Activated CD4-positive, alpha-beta memory T cell treated with anti-CD3 and anti-CD28 coated beads for 36 hours (primary cell): ENCODE data around the gene PITPNC1. TPM values are rescaled to one million over a fixed set of nuclear protein-coding genes. Genes with fewer than 3 reads are reported as not detected.

Experiments used
- CTCF ChIA-PET: fragments of 350-600 bp; sonication (Branson Sonifier 250); formaldehyde crosslinking; loops from one replicate; lab custom pipeline; 2021; ENCODE audit warnings: antibody characterized with exemption, inconsistent platforms; lab: Charles Lee
- POLR2A ChIA-PET: fragments of 350-600 bp; sonication (Branson Sonifier 250); formaldehyde crosslinking; loops from one replicate; lab custom pipeline; 2021; ENCODE audit warnings: antibody characterized with exemption; lab: Charles Lee
- DNase-seq: peaks from one replicate; pipeline ENCODE4 v3.0.0-alpha.2; 2020
- H3K27ac Mint-ChIP-seq: one replicate; pipeline ENCODE4 v1.8.0; 2021; ENCODE audit warnings: mixed read lengths
- H3K27me3 Mint-ChIP-seq: one replicate; pipeline ENCODE4 v1.8.0; 2021; ENCODE audit warnings: mixed read lengths
- H3K36me3 Mint-ChIP-seq: one replicate; pipeline ENCODE4 v1.8.0; 2021; ENCODE audit warnings: mixed read lengths
- H3K4me1 Mint-ChIP-seq: one replicate; pipeline ENCODE4 v1.8.0; 2021; ENCODE audit warnings: low read depth, mixed read lengths
- H3K4me3 Mint-ChIP-seq: one replicate; pipeline ENCODE4 v1.8.0; 2021; ENCODE audit warnings: mild to moderate bottlenecking, mixed read lengths
- H3K9me3 Mint-ChIP-seq: one replicate; pipeline ENCODE4 v1.8.0; 2021; ENCODE audit warnings: mixed read lengths
- intact Hi-C: fragments of 100-400 bp; cut with micrococcal nuclease; formaldehyde crosslinking; loops from one replicate; pipeline ENCODE4 v1.15.1; 2023
- total RNA-seq, 2 experiments: library from RNA; stranded (reverse); gene quantifications; one replicate each; pipeline ENCODE4 v1.2.3, GENCODE V29; 2021

PITPNC1 gene
- total RNA-seq, 2 experiments from 2014 or later = 35.7 to 37.3 TPM

GRCh38 chr17:67434061-67434525 lies 57.0 kb downstream of the PITPNC1 start:
- CTCF ChIA-PET = interaction anchor here (1.1 to 5.6 kb wide), 6 partner anchors 7 to 55 kb away, joined by 3 to 48 read pairs (median 11); no protein-coding TSS in a partner anchor
- peak; percentile 76 for DNase-seq
- POLR2A ChIA-PET = interaction anchor here (0.9 to 3.4 kb wide), 6 partner anchors 12 to 67 kb away, joined by 3 to 16 read pairs (median 6); partner anchors contain the start of gene PSMD12
- peaks cover 5% of the 10 kb centered on the region for H3K36me3 Mint-ChIP-seq
- H3K27me3 Mint-ChIP-seq = no peaks in the 10 kb centered on the region
- H3K27ac Mint-ChIP-seq = peak overlapping the region; percentile 82
- H3K9me3 Mint-ChIP-seq = peaks cover 3% of the 10 kb centered on the region
- peak overlapping the region; percentile 36 for H3K4me3 Mint-ChIP-seq
- intact Hi-C loops = loop anchor here (5.0 kb wide), 1 partner anchor 393 kb away; the partner anchor contains the start of gene BPTF
- H3K4me1 Mint-ChIP-seq = peaks cover 82% of the 10 kb centered on the region

GRCh38 chr17:67435122-67435521 lies 58.0 kb downstream of the PITPNC1 start:
- peaks cover 3% of the 10 kb centered on the region for H3K9me3 Mint-ChIP-seq
- peak overlapping the region; percentile 89 for H3K27ac Mint-ChIP-seq
- no peaks in the 10 kb centered on the region for H3K27me3 Mint-ChIP-seq
- DNase-seq = peak; percentile 82
- CTCF ChIA-PET = interaction anchor here (1.1 to 5.6 kb wide), 5 partner anchors 17 to 56 kb away, joined by 3 to 48 read pairs (median 13); no protein-coding TSS in a partner anchor
- peak overlapping the region; percentile 56 for H3K4me3 Mint-ChIP-seq
- H3K4me1 Mint-ChIP-seq = peaks cover 85% of the 10 kb centered on the region
- POLR2A ChIA-PET = interaction anchor here (0.6 to 3.4 kb wide), 6 partner anchors 13 to 68 kb away, joined by 3 to 16 read pairs (median 4); partner anchors contain the start of gene PSMD12
- intact Hi-C loops = loop anchor here (1.0 kb wide), 4 partner anchors 13 to 45 kb away; no protein-coding TSS in a partner anchor
- peaks cover 5% of the 10 kb centered on the region for H3K36me3 Mint-ChIP-seq

GRCh38 chr17:67435786-67436185 lies 58.7 kb downstream of the PITPNC1 start:
- CTCF ChIA-PET = interaction anchor here (0.7 to 5.6 kb wide), 3 partner anchors 27 to 47 kb away, joined by 3 to 48 read pairs (median 13); no protein-coding TSS in a partner anchor
- Mint-ChIP-seq H3K4me1 (peaks cover 80% of the 10 kb centered on the region), H3K36me3 (peaks cover 5% of the 10 kb centered on the region), H3K4me3 (no peak overlapping the region), H3K9me3 (peaks cover 3% of the 10 kb centered on the region), H3K27ac (peak overlapping the region; percentile 89), H3K27me3 (no peaks in the 10 kb centered on the region)
- POLR2A ChIA-PET = interaction anchor here (0.6 to 3.4 kb wide), 3 partner anchors 17 to 81 kb away, joined by 3 to 16 read pairs (median 5); no protein-coding TSS in a partner anchor
- intact Hi-C loops = loop anchor here (1.0 kb wide), 4 partner anchors 13 to 45 kb away; no protein-coding TSS in a partner anchor
- DNase-seq = no peak

- peaks cover 75% of the 10 kb centered on the region for H3K4me1 Mint-ChIP-seq
- H3K27ac Mint-ChIP-seq = peak overlapping the region; percentile 89
- intact Hi-C loops = no loop called here
- no peak overlapping the region for H3K4me3 Mint-ChIP-seq
- no peak for DNase-seq
- H3K27me3 Mint-ChIP-seq = no peaks in the 10 kb centered on the region
- ChIA-PET CTCF (interaction anchor here (0.7 to 3.1 kb wide), 2 partner anchors 26 to 47 kb away, joined by 3 to 13 read pairs; no protein-coding TSS in a partner anchor), POLR2A (interaction anchor here (3.4 kb wide), 1 partner anchor 16 kb away, joined by 16 read pairs; no protein-coding TSS in a partner anchor)
- H3K36me3 Mint-ChIP-seq = peaks cover 5% of the 10 kb centered on the region
- peaks cover 3% of the 10 kb centered on the region for H3K9me3 Mint-ChIP-seq
These were observed 59.2 kb downstream of the PITPNC1 start for GRCh38 chr17:67436233-67436632.

DNA sequence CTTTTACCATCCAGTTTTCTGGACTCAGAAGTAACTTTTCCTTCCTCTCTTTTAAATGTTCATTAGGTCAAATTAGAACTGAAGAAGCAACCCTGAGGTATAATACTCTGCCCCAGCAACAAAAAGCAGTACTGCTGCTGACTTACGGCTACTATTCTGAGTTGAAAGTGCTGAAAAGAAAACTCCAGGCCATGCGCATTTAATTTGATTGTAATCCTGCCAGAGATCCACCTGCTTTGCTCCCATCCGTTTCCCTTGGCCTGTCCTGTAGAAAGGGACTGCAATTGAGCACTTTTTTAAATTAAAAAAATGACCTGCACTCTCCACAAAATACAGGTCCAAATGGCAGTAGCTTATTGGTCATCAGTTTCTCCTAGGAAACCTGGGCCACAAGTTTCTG lies 61.6 kb downstream of the PITPNC1 start:
- Mint-ChIP-seq H3K9me3 (no peaks in the 10 kb centered on the region), H3K27ac (peak overlapping the region; percentile 15), H3K36me3 (peaks cover 1% of the 10 kb centered on the region), H3K27me3 (no peaks in the 10 kb centered on the region), H3K4me3 (no peak overlapping the region), H3K4me1 (peaks cover 68% of the 10 kb centered on the region)
- POLR2A ChIA-PET = interaction anchor here (1.3 to 1.5 kb wide), 2 partner anchors 37 to 48 kb away, joined by 3 read pairs; no protein-coding TSS in a partner anchor
- CTCF ChIA-PET = interaction anchor here (1.0 kb wide), 1 partner anchor 51 kb away, joined by 4 read pairs; no protein-coding TSS in a partner anchor
- DNase-seq = no peak
- intact Hi-C loops = no loop called here

DNA sequence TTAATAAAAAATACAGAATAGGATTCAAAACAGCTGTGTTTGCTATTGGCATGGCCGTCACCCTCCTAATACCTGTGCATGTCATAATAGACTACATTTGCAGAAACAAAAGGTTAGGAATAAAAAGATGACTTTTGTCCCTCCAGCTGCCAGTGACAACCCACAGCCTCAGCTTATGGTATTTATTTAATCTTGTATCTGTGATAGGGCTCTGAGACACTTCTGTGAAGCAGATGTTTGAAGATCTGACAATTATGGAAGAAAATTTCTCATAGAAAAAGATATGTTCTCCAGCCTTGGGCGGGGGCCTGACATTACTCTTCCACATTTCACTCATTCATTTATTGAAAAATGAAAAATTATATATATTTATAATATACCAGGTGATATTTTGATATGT lies 62.2 kb downstream of the PITPNC1 start:
- Mint-ChIP-seq H3K4me1 (peaks cover 67% of the 10 kb centered on the region), H3K27me3 (no peaks in the 10 kb centered on the region), H3K9me3 (no peaks in the 10 kb centered on the region), H3K27ac (peak overlapping the region; percentile 58), H3K4me3 (no peak overlapping the region), H3K36me3 (no peaks in the 10 kb centered on the region)
- intact Hi-C loops = no loop called here
- CTCF ChIA-PET = interaction anchor here (0.7 kb wide), 1 partner anchor 75 kb away, joined by 3 read pairs; no protein-coding TSS in a partner anchor
- POLR2A ChIA-PET = interaction anchor here (1.3 to 1.5 kb wide), 2 partner anchors 36 to 49 kb away, joined by 3 read pairs; no protein-coding TSS in a partner anchor
- DNase-seq = no peak

DNA sequence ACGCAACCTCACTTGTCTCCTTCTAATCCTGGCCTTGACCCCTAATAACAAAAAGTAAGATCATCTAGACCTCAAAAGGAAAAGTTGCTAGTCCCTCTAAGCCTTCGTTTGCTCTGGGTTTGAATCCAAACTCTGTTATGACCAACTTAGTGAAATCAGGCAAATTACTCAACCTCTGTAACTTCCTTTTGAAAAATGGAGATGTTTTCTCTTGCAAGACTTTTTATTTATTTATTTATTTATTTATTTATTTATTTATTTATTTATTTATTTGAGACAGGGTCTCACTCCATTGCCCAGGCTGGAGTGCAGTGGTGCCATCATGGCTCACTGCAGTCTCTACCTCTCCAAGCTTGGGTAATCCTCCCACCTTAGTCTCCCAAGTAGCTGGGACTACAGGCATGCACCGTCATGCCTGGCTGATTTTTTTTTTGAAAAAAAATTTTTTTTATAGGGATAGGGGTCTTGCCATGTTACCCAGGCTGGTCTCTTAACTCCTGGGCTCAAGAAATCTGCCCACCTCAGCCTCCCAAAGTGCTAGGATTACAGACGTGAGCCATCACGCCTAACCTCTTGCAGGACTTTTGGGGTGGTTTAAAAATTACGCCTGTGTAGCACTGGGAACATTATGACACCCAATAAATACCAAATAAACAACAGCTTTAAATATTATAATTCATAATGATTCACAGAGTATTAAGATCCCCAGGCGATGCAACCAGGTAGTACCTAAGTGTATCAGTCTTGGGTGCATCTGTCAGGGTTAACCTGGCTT lies 63.4 kb downstream of the PITPNC1 start:
- Mint-ChIP-seq H3K27me3 (no peaks in the 10 kb centered on the region), H3K9me3 (no peaks in the 10 kb centered on the region), H3K27ac (peak overlapping the region; percentile 99), H3K4me1 (peaks cover 67% of the 10 kb centered on the region), H3K36me3 (no peaks in the 10 kb centered on the region), H3K4me3 (peak overlapping the region; percentile 84)
- POLR2A ChIA-PET = interaction anchor here (0.8 to 3.2 kb wide), 18 partner anchors 8 to 277 kb away, joined by 3 to 33 read pairs (median 8); partner anchors contain the start of genes NOL11, PITPNC1 and PSMD12
- CTCF ChIA-PET = interaction anchor here (0.7 to 3.3 kb wide), 16 partner anchors 7 to 65 kb away, joined by 3 to 30 read pairs (median 6); no protein-coding TSS in a partner anchor
- no peak for DNase-seq
- intact Hi-C loops = loop anchor here (1.0 to 2.0 kb wide), 4 partner anchors 9 to 34 kb away; no protein-coding TSS in a partner anchor

DNA sequence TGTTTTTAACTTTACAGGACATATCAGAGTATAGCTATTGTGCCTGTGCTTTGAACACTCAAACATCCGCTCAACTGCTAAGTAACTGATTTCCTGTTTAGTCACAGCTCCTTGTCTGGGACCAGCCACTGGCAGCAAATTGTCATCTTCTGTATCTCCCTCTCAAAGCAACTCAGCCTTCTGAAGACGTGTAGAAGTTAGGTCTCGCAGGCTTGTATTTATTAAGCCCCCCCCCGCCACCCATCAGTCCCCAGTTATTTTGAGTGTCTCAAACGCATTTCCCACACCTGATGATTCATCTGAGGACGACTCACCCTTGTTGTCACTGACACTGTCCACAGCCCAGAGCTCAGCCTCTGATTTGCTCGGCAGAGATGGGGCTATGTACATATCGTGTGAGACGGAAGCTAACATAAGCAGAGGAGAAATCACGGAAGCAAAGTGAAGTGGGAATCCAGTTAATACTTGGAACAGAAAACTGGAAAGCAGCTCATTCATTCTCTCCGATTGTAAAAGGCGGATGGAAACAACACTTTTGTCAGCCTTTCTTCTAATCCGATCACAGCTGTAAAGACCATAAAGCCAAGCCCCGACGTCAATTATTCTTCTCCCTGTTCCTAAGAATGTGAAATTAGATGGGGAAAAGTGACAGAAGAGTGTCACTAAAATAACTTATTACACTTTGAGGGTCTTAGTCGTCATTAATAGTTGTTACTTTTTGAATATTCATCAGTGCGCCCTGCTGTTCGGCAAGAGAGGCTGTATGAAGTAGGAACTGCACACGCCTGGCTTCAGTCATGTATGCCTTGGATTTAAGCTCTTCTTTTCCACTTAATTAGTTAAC lies 64.2 kb downstream of the PITPNC1 start:
- intact Hi-C loops = loop anchor here (1.0 to 2.0 kb wide), 4 partner anchors 10 to 34 kb away; no protein-coding TSS in a partner anchor
- Mint-ChIP-seq H3K4me1 (peaks cover 62% of the 10 kb centered on the region), H3K27me3 (no peaks in the 10 kb centered on the region), H3K4me3 (peak overlapping the region; percentile 84), H3K9me3 (no peaks in the 10 kb centered on the region), H3K36me3 (no peaks in the 10 kb centered on the region), H3K27ac (peak overlapping the region; percentile 99)
- CTCF ChIA-PET = interaction anchor here (0.6 to 3.3 kb wide), 18 partner anchors 8 to 246 kb away, joined by 3 to 30 read pairs (median 6); no protein-coding TSS in a partner anchor
- POLR2A ChIA-PET = interaction anchor here (0.8 to 3.2 kb wide), 18 partner anchors 9 to 277 kb away, joined by 3 to 33 read pairs (median 8); partner anchors contain the start of genes NOL11, PITPNC1 and PSMD12
- peak; percentile 86 for DNase-seq

DNA sequence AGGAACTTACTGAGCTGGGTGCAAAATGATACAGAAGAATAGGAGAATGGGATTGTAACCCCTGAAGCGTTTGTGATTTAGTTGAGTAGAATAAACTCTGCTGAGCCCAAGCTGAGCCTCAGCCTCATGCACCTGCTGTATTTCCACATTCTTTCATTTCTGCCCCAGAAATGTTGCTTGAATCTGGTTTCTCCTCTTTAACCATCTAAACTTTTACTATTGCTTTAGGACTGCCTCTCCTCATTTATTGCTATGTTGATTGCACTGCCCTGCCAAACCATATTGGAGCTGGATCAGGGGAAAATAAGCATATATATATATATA lies 64.8 kb downstream of the PITPNC1 start:
- peaks cover 57% of the 10 kb centered on the region for H3K4me1 Mint-ChIP-seq
- intact Hi-C loops = loop anchor here (1.0 to 2.0 kb wide), 4 partner anchors 11 to 33 kb away; no protein-coding TSS in a partner anchor
- no peaks in the 10 kb centered on the region for H3K36me3 Mint-ChIP-seq

DNA sequence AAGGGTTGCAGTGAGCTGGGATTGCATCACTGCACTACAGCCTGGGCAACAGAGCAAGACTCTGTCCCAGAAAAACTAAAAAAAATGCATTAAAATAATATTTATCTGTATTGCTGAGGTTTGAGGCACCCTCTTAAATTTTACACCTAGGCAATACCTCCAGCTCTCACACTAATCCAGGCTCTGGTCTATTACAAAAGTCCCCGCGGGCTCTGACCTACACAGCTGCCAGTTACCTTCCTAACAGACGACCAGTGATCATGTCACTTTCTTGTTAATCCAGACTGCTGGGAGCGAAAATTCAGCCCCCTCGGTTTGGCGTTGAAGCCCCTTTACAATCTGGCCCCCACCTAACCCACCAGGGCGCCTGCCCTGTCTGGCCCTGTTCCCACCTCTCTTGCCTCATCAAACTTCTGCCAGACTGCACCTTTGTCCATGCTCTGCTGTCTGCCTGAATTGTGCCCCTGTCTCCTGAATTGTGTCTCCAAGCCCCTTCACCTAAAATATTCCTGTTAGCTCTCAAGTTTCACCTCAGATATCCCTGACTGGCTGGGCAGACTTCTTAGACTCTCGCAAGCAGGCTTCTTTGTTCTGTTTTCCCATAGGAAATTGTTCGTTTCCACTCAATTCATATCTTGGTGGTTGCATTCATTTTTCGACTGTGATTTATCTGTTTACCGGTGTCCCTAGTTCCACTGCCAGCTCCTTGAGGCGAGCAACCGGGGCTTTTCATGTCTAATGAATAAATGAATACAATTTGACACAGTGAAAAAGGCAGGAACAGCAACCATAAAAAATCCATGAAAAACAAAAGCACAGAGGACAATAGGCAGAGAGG lies 65.9 kb downstream of the PITPNC1 start:
- Mint-ChIP-seq H3K27me3 (no peaks in the 10 kb centered on the region), H3K4me3 (no peak overlapping the region), H3K9me3 (no peaks in the 10 kb centered on the region), H3K36me3 (no peaks in the 10 kb centered on the region), H3K4me1 (peaks cover 59% of the 10 kb centered on the region), H3K27ac (peak overlapping the region; percentile 55)
- DNase-seq = no peak
- POLR2A ChIA-PET = interaction anchor here (0.8 to 3.2 kb wide), 4 partner anchors 7 to 54 kb away, joined by 3 to 33 read pairs (median 12); no protein-coding TSS in a partner anchor
- intact Hi-C loops = no loop called here
- CTCF ChIA-PET = interaction anchor here (1.0 to 3.3 kb wide), 4 partner anchors 32 to 64 kb away, joined by 4 to 30 read pairs (median 20); no protein-coding TSS in a partner anchor

More for the DNA sequence above, 64.8 kb downstream of the PITPNC1 start:
- Mint-ChIP-seq H3K9me3 (no peaks in the 10 kb centered on the region), H3K27me3 (no peaks in the 10 kb centered on the region), H3K4me3 (peak overlapping the region; percentile 84), H3K27ac (peak overlapping the region; percentile 99)
- CTCF ChIA-PET = interaction anchor here (0.6 to 3.3 kb wide), 17 partner anchors 9 to 246 kb away, joined by 3 to 30 read pairs (median 6); no protein-coding TSS in a partner anchor
- POLR2A ChIA-PET = interaction anchor here (1.2 to 3.2 kb wide), 12 partner anchors 8 to 76 kb away, joined by 4 to 33 read pairs (median 14); partner anchors contain the start of gene PITPNC1
- no peak for DNase-seq
